Cardiac muscle cell (in vitro differentiated cells and primary cell): ENCODE data around the gene SP2. TPM values are rescaled to one million over a fixed set of nuclear protein-coding genes. Genes with fewer than 3 reads are reported as not detected.

Experiments
- DNase-seq, 2 donors: peaks; one replicate each; pipeline versions ENCODE4 v3.0.0 to v3.0.0-alpha.2; 2010 to 2017; ENCODE audit warnings: low read depth in 1 of 2, low spot score in 1 of 2
- H3K27ac ChIP-seq: fragments of 200-600 bp; sonication (generic); 2 replicates; pipeline ENCODE4 v1.5.1; 2016
- H3K27me3 ChIP-seq: fragments of 200-600 bp; sonication (generic); 2 replicates; pipeline ENCODE4 v1.6.0; 2016; ENCODE audit warnings: control low read depth
- H3K36me3 ChIP-seq: fragments of 200-600 bp; sonication (generic); 2 replicates; pipeline ENCODE4 v1.5.1; 2016; ENCODE audit warnings: control low read depth
- H3K4me1 ChIP-seq: fragments of 200-600 bp; sonication (generic); 2 replicates; pipeline ENCODE4 v1.8.1; 2017; ENCODE audit warnings: low read depth, mild to moderate bottlenecking, mixed run types
- H3K4me3 ChIP-seq: fragments of 200-600 bp; sonication (generic); 2 replicates; pipeline ENCODE4 v1.5.1; 2016; ENCODE audit warnings: mild to moderate bottlenecking
- H3K9me3 ChIP-seq: fragments of 200-600 bp; sonication (generic); 2 replicates; pipeline ENCODE4 v1.5.1; 2017; ENCODE audit warnings: low read depth, mild to moderate bottlenecking, control low read depth
- polyA plus RNA-seq: library from polyadenylated mRNA; unstranded; fragments of >200 nt; fragmentation: Nextera tagmentation; extraction: Ambion mirVana; gene quantifications from 2 replicates; pipeline ENCODE4 v1.2.1, GENCODE V29; 2016
- total RNA-seq: library from RNA; depleted of rRNA; stranded (reverse); fragments of >200 nt; gene quantifications from 2 replicates; pipeline ENCODE4 v1.2.3, GENCODE V29; 2016
- TF ChIP-seq, protein P1 (sequence below): IDR thresholded peaks from 2 replicates; pipeline ENCODE4 v1.5.1; 2012; ENCODE audit warnings: low read depth, mild to moderate bottlenecking, low read length

SP2 gene
- total and polyA plus RNA-seq, 2 experiments from 2014 or later = 3.7 to 10.5 TPM

DNA sequence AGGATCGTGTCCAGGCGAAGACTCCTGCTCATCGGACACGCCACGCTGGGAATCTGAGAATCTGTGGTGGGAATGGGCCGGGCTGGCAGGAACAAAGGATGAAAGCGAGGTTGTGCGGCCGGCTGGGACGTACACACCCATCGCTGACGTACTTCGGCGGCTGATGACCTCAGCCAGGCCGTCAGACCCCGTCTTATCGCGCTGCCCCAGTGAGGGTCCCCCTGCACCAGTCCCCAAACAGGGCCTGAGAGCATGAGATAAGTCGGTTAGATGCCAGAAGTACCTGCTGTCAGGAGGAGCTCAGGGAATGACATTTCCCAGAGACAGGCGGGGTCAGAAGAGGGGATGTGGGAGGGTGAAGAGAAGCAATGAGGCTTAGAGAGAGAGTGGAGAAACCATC lies 29.1 kb upstream of the SP2 start:
- Histone ChIP-seq H3K27me3 (no peaks in the 10 kb centered on the region), H3K4me1 (peaks cover 32% of the 10 kb centered on the region), H3K36me3 (no peaks in the 10 kb centered on the region), H3K27ac (peak overlapping the region; percentile 66), H3K4me3 (no peak overlapping the region), H3K9me3 (no peaks in the 10 kb centered on the region)
- peak; percentile 77 for DNase-seq
- TF ChIP-seq, protein P1, sequence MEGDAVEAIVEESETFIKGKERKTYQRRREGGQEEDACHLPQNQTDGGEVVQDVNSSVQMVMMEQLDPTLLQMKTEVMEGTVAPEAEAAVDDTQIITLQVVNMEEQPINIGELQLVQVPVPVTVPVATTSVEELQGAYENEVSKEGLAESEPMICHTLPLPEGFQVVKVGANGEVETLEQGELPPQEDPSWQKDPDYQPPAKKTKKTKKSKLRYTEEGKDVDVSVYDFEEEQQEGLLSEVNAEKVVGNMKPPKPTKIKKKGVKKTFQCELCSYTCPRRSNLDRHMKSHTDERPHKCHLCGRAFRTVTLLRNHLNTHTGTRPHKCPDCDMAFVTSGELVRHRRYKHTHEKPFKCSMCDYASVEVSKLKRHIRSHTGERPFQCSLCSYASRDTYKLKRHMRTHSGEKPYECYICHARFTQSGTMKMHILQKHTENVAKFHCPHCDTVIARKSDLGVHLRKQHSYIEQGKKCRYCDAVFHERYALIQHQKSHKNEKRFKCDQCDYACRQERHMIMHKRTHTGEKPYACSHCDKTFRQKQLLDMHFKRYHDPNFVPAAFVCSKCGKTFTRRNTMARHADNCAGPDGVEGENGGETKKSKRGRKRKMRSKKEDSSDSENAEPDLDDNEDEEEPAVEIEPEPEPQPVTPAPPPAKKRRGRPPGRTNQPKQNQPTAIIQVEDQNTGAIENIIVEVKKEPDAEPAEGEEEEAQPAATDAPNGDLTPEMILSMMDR = no peak

DNA sequence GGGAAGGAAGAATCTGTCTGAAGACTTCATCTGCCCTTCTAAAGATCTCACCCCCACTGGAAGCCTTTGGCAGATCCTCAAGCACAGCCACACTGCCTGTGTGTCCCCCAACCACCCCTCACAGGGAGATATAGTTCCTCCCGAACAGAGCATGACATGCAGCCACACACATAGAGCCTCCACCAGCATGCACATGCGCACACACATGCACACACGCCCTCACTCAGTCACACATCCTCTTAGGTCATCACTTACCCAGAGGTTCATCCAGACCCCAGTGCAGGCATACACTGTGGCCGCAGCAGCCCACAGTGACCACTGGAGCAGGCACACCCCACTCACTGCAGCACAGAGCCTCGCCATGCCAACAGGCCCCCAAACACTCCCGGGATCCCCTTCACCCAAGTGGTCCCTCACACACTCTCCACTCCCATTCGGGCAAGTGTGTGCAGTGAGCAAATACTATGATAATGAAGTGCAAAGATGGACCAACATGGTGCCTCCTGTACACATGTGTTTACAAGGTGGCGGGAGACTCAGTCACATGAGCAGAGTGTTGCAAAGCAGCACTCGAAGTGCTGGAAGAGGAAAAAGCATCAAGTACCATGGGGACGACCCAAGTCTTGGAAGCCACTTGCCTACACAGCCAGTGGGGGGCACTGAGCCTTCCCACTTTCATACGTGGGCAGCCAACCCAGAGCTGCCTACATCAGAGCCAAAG lies 28.1 kb upstream of the SP2 start:
- Histone ChIP-seq H3K9me3 (no peaks in the 10 kb centered on the region), H3K36me3 (no peaks in the 10 kb centered on the region), H3K4me1 (peaks cover 41% of the 10 kb centered on the region), H3K4me3 (no peak overlapping the region), H3K27ac (peak overlapping the region; percentile 66), H3K27me3 (no peaks in the 10 kb centered on the region)
- TF ChIP-seq, protein P1 = no peak
- no peak for DNase-seq

DNA sequence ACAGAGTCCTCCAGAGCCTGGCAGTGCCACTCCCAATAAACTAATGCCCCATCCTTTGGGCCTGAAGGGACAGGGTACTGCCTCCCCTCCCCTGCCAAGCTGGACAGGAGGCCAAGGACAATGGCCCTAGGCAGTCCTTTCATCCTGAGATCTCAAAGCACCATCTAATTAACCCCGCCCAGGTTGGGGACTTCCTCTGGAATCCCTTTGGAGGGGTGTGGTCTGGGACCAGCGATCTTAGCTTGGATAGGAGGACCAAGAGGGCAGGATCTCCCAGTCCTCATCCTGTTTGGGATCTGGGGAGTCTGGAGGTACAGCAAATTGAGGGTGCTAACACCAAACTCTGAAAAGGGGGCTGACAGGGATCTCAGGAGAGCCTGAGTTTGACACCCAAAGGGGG lies 26.9 kb upstream of the SP2 start:
- no peak overlapping the region for H3K27ac ChIP-seq
- no peaks in the 10 kb centered on the region for H3K36me3 ChIP-seq
- TF ChIP-seq, protein P1 = no peak
- H3K9me3 ChIP-seq = no peaks in the 10 kb centered on the region
- no peak for DNase-seq
- no peaks in the 10 kb centered on the region for H3K27me3 ChIP-seq
- no peak overlapping the region for H3K4me3 ChIP-seq
- H3K4me1 ChIP-seq = peaks cover 42% of the 10 kb centered on the region

DNA sequence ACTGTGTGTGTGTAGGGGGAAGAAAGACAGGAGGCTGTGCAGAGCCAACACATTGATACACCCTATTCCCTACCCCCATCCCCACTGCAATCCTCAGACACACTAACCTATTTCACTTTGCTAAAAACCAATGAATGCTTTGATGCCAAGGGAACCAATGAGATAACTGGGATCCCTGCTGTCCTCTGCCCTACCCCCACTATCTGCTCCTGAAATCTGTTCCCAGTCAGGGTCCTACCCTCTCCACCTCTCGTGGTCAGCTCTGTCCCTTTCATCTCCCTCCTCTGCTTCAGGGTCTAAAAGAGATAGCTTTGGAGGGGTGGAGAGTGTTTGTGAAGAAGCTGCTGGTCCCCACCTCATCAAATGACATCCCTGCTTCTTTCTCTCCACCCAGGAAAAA lies 26.0 kb upstream of the SP2 start:
- Histone ChIP-seq H3K27me3 (no peaks in the 10 kb centered on the region), H3K4me1 (peaks cover 42% of the 10 kb centered on the region), H3K4me3 (no peak overlapping the region), H3K27ac (no peak overlapping the region), H3K9me3 (no peaks in the 10 kb centered on the region), H3K36me3 (no peaks in the 10 kb centered on the region)
- TF ChIP-seq, protein P1 = no peak
- no peak for DNase-seq

DNA sequence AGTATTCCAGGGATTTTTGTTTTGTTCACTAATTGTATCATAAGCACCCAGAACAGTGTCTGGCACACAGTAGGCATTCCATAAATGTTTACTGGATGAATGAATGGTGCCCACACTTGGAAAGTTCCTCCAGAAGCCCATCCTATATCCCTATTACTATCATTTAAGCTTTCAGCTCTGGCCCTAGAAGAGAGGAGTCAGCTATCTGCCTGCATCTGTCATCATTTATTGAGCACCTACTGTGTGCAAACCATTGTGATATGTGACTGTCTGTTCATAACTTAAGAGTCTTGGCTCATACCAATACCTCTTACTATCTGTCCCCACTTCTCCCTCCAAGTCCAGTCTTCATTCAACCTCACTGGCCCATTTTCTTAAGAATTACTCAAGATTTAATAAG lies 25.0 kb upstream of the SP2 start:
- Histone ChIP-seq H3K36me3 (no peaks in the 10 kb centered on the region), H3K27me3 (no peaks in the 10 kb centered on the region)
- TF ChIP-seq, protein P1 = no peak

More for the DNA sequence above, 25.0 kb upstream of the SP2 start:
- no peaks in the 10 kb centered on the region for H3K9me3 ChIP-seq
- no peak overlapping the region for H3K4me3 ChIP-seq
- no peak for DNase-seq
- H3K27ac ChIP-seq = no peak overlapping the region
- H3K4me1 ChIP-seq = peaks cover 42% of the 10 kb centered on the region
